ENCODE results near the gene SGCD. TPM values are rescaled to one million over a fixed set of nuclear protein-coding genes. Genes with fewer than 3 reads are reported as not detected.

Gene SGCD
- total RNA-seq, 1 donor: under 0.01 TPM

Small RNA genes within 50 kb of the gene (small RNA-seq; reads per million reads assigned to genes)
- gene AC027308.1: not detected
- not detected for gene RNU6-556P

All from hematopoietic multipotent progenitor cell (in vitro differentiated cells).